H1 (cell line): ENCODE data around the gene GTF2A2. TPM values are rescaled to one million over a fixed set of nuclear protein-coding genes. Genes with fewer than 3 reads are reported as not detected.
A peak's percentile ranks its signal among the peaks of the same experiment; 100 is the strongest.

ENCODE experiments used
- CTCF ChIA-PET: fragments of 300-600 bp; sonication (Branson Sonifier 250); formaldehyde crosslinking; loops from one replicate; lab custom pipeline; 2021; ENCODE audit not compliant: partially characterized antibody; lab: Charles Lee
- POLR2A ChIA-PET: fragments of 300-600 bp; sonication (Branson Sonifier 250); formaldehyde crosslinking; loops from one replicate; lab custom pipeline; 2021; ENCODE audit warnings: inconsistent platforms; ENCODE audit not compliant: partially characterized antibody; lab: Charles Lee
- DNase-seq, 2 experiments: peaks; one replicate each; pipeline versions ENCODE4 v3.0.0 to v3.0.0-alpha.2; 2010 to 2022; ENCODE audit warnings: low spot score in 2 of 2, low read depth in 1 of 2, mixed read lengths in 1 of 2
- FAIRE-seq: peaks from 2 replicates; lab custom pipeline; 2011; peaks lifted over from hg19 to GRCh38; lab: Jason Lieb, UNC
- H2AFZ ChIP-seq: 2 replicates; pipeline ENCODE4 v1.8.1; 2012; ENCODE audit warnings: low read length, inconsistent platforms
- H2AK5ac ChIP-seq: 2 replicates; pipeline ENCODE4 v1.6.1; 2013; ENCODE audit warnings: low read depth, low read length
- H2BK120ac ChIP-seq: replicated peaks from 2 replicates; pipeline ENCODE3; 2013; ENCODE audit warnings: low read depth, low read length, inconsistent platforms
- H2BK12ac ChIP-seq: 2 replicates; pipeline ENCODE4 v1.6.1; 2013; ENCODE audit warnings: low read depth, low read length
- H2BK15ac ChIP-seq: 2 replicates; pipeline ENCODE4 v1.6.1; 2013; ENCODE audit warnings: low read length
- H2BK20ac ChIP-seq: 2 replicates; pipeline ENCODE4 v1.6.1; 2013; ENCODE audit warnings: low read length
- H2BK5ac ChIP-seq: 2 replicates; pipeline ENCODE4 v1.6.1; 2013; ENCODE audit warnings: low read depth, low read length
- H3K14ac ChIP-seq: 2 replicates; pipeline ENCODE4 v1.6.1; 2013; ENCODE audit warnings: inconsistent platforms; ENCODE audit not compliant: insufficient read length
- H3K18ac ChIP-seq: 2 replicates; pipeline ENCODE4 v1.6.1; 2013; ENCODE audit warnings: low read length; ENCODE audit errors: extremely low read depth
- H3K23ac ChIP-seq: 2 replicates; pipeline ENCODE4 v1.6.1; 2013; ENCODE audit warnings: inconsistent platforms; ENCODE audit not compliant: insufficient read length
- H3K23me2 ChIP-seq: 2 replicates; pipeline ENCODE4 v1.6.1; 2013; ENCODE audit warnings: low read depth, low read length
- H3K27ac ChIP-seq: 2 replicates; pipeline ENCODE4 v1.6.1; 2011; ENCODE audit warnings: low read depth, low read length, inconsistent platforms
- H3K27me3 ChIP-seq, 4 experiments: replicated peaks in 1 of 4; 1 replicate in 1 of 4; 2 replicates in 3 of 4; pipeline versions ENCODE4 v1.6.1 to v1.8.1; 2011 to 2013; ENCODE audit warnings: low read length in 3 of 4, mild to moderate bottlenecking in 3 of 4, inconsistent platforms in 2 of 4, mixed read lengths in 2 of 4, moderate library complexity in 1 of 4; ENCODE audit not compliant: control insufficient read depth in 3 of 4, insufficient read depth in 3 of 4; ENCODE audit errors: extremely low read depth in 1 of 4
- H3K36me3 ChIP-seq, 4 experiments: 2 replicates each; pipeline versions ENCODE4 v1.6.1 to v1.8.1; 2011 to 2013; ENCODE audit warnings: mild to moderate bottlenecking in 4 of 4, low read length in 3 of 4, moderate library complexity in 2 of 4, control low read depth in 1 of 4, inconsistent platforms in 1 of 4; ENCODE audit not compliant: insufficient read depth in 4 of 4, control insufficient read depth in 2 of 4
- H3K4ac ChIP-seq: replicated peaks from 2 replicates; pipeline ENCODE3; 2013; ENCODE audit warnings: low read length, low read depth, mixed read lengths, inconsistent platforms; ENCODE audit not compliant: insufficient read length
- H3K4me1 ChIP-seq, 4 experiments: replicated peaks in 1 of 4; 1 replicate in 1 of 4; 2 replicates in 3 of 4; pipeline versions ENCODE4 v1.6.1 to v1.8.1; 2011 to 2013; ENCODE audit warnings: low read length in 3 of 4, inconsistent platforms in 2 of 4, mixed read lengths in 1 of 4; ENCODE audit not compliant: insufficient read depth in 4 of 4, control insufficient read depth in 3 of 4
- H3K4me2 ChIP-seq, 2 experiments: 2 replicates each; pipeline versions ENCODE4 v1.6.1 to v1.8.1; 2011 to 2013; ENCODE audit warnings: low read depth in 2 of 2, low read length in 2 of 2, control low read depth in 1 of 2, inconsistent platforms in 1 of 2, mild to moderate bottlenecking in 1 of 2; ENCODE audit not compliant: insufficient read depth in 1 of 2
- H3K4me3 ChIP-seq, 4 experiments: fragments of 200-600, 300-600 bp in 1 of 4; sonication (generic), shearing (Covaris generic), sonication (Bioruptor Twin) in 1 of 4; 2 replicates each; pipeline versions ENCODE4 v1.5.1 to v1.8.1; 2011 to 2016; ENCODE audit warnings: low read length in 4 of 4, low read depth in 3 of 4, control low read depth in 2 of 4, inconsistent platforms in 2 of 4, mild to moderate bottlenecking in 2 of 4, mixed read lengths in 1 of 4, moderate library complexity in 1 of 4; ENCODE audit not compliant: insufficient read depth in 2 of 4; ENCODE audit errors: extremely low read depth in 1 of 4
- H3K56ac ChIP-seq: replicated peaks from 2 replicates; pipeline ENCODE3; 2013; ENCODE audit warnings: low read depth, mild to moderate bottlenecking, mixed read lengths, low read length, inconsistent platforms; ENCODE audit not compliant: insufficient read length
- H3K79me1 ChIP-seq: 2 replicates; pipeline ENCODE4 v1.6.1; 2013; ENCODE audit warnings: low read depth, low read length, control low read depth
- H3K79me2 ChIP-seq, 2 experiments: 2 replicates each; pipeline versions ENCODE4 v1.6.1 to v1.8.1; 2012 to 2013; ENCODE audit warnings: low read length in 2 of 2, mild to moderate bottlenecking in 2 of 2, inconsistent platforms in 1 of 2; ENCODE audit not compliant: insufficient read depth in 2 of 2, control insufficient read depth in 1 of 2
- H3K9ac ChIP-seq, 4 experiments: replicated peaks in 1 of 4; 1 replicate in 1 of 4; 2 replicates in 3 of 4; pipeline versions ENCODE4 v1.6.1 to v1.8.1; 2011 to 2013; ENCODE audit warnings: low read depth in 3 of 4, low read length in 3 of 4, control low read depth in 2 of 4, mild to moderate bottlenecking in 2 of 4, moderate library complexity in 2 of 4, inconsistent platforms in 1 of 4; ENCODE audit errors: extremely low read depth in 1 of 4
- H3K9me3 ChIP-seq, 2 experiments: 2 replicates each; pipeline versions ENCODE4 v1.6.1 to v1.8.1; 2012 to 2013; ENCODE audit warnings: mild to moderate bottlenecking in 2 of 2, moderate library complexity in 2 of 2, control low read depth in 1 of 2, inconsistent platforms in 1 of 2, low read depth in 1 of 2, low read length in 1 of 2, mixed read lengths in 1 of 2; ENCODE audit not compliant: insufficient read depth in 2 of 2
- H4K20me1 ChIP-seq, 2 experiments: replicated peaks in 1 of 2; 2 replicates each; pipeline versions ENCODE3 to v1.8.1; 2011 to 2013; ENCODE audit warnings: inconsistent platforms in 2 of 2, low read length in 2 of 2, mild to moderate bottlenecking in 1 of 2; ENCODE audit not compliant: insufficient read depth in 2 of 2, control insufficient read depth in 1 of 2
- H4K5ac ChIP-seq: 2 replicates; pipeline ENCODE4 v1.6.1; 2013; ENCODE audit warnings: low read length, low read depth, mixed read lengths, inconsistent platforms; ENCODE audit not compliant: insufficient read length
- H4K8ac ChIP-seq: 2 replicates; pipeline ENCODE4 v1.8.0; 2013; ENCODE audit warnings: mild to moderate bottlenecking, moderate library complexity, low read length, inconsistent platforms; ENCODE audit not compliant: insufficient read depth; ENCODE audit errors: extremely low read depth
- H4K91ac ChIP-seq: replicated peaks from 2 replicates; pipeline ENCODE3; 2013; ENCODE audit warnings: low read length, mixed read lengths, inconsistent platforms; ENCODE audit not compliant: insufficient read length
- POU5F1 ChIP-seq: IDR thresholded peaks from 2 replicates; pipeline ENCODE4 v1.6.1; 2011; ENCODE audit warnings: low read depth, mild to moderate bottlenecking, low read length, moderate library complexity
- RAD21 ChIP-seq, 2 experiments: IDR thresholded peaks in 1 of 2; conservative IDR thresholded peaks in 1 of 2; 2 replicates each; pipeline ENCODE4 v1.6.1; 2011; ENCODE audit warnings: low read depth in 2 of 2, low read length in 2 of 2, improper control_type of control experiment in 1 of 2, inconsistent platforms in 1 of 2, mild to moderate bottlenecking in 1 of 2, moderate library complexity in 1 of 2
- RNF2 ChIP-seq: fragments of 200-900, 300-1000 bp; sonication (generic); IDR thresholded peaks from 2 replicates; pipeline ENCODE4 v1.7.1; 2016; ENCODE audit warnings: borderline replicate concordance, low read depth, mild to moderate bottlenecking, antibody characterized with exemption, low read length; ENCODE audit not compliant: poor library complexity, severe bottlenecking; ENCODE audit errors: missing control alignments
- SIN3A ChIP-seq, 2 experiments: IDR thresholded peaks in 1 of 2; conservative IDR thresholded peaks in 1 of 2; 2 replicates each; pipeline ENCODE4 v1.6.1; 2011 to 2012; ENCODE audit warnings: low read length in 2 of 2, improper control_type of control experiment in 1 of 2, low read depth in 1 of 2, mild to moderate bottlenecking in 1 of 2
- TEAD4 ChIP-seq: IDR thresholded peaks from 2 replicates; pipeline ENCODE4 v1.6.1; 2012; ENCODE audit warnings: low read depth, low read length, inconsistent platforms, mixed read lengths
- USF2 ChIP-seq: IDR thresholded peaks from 2 replicates; pipeline ENCODE4 v1.6.1; 2011; ENCODE audit warnings: low read length, improper control_type of control experiment
- WGBS, 2 experiments: shearing (Covaris generic) in 1 of 2; methylation state at CpG; one replicate each; pipeline versions ENCODE4 v1.1.6 to v1.1.7; 2013 to 2015; ENCODE audit warnings: low lambda C conversion rate in 2 of 2, mixed read lengths in 2 of 2, inconsistent platforms in 1 of 2, low coverage in 1 of 2, missing lambda C conversion rate in 1 of 2; ENCODE audit not compliant: insufficient replicate concordance in 2 of 2, insufficient coverage in 1 of 2, insufficient read length in 1 of 2; ENCODE audit errors: extremely low coverage in 1 of 2, missing lambda C conversion rate in 1 of 2; 5-methylcytosine and 5-hydroxymethylcytosine counted together
- polyA plus RNA-seq, 7 experiments: library from polyadenylated mRNA; depleted of rRNA in 3 of 7; stranded (reverse) in 5 of 7; unstranded in 2 of 7; fragments of >200 nt in 5 of 7; fragments of 200-250 nt in 2 of 7; gene quantifications; 1 replicate in 5 of 7; 2 replicates in 1 of 7; 4 replicates in 1 of 7; pipeline versions ENCODE4 v1.2.1 to v1.2.3, GENCODE V29; 2011 to 2013; ENCODE audit warnings: missing spikeins in 2 of 7, mixed read lengths in 2 of 7
- total RNA-seq: library from RNA; stranded (reverse); fragmentation: NEBNext Ultra II Directional; extraction: Animal tissue kit (Norgen Biotek cat#: 25700); gene quantifications from 2 replicates; pipeline ENCODE4 v1.2.1, GENCODE V29; 2021

The GTF2A2 gene
- total and polyA plus RNA-seq, 2 of the 8 experiments (the other 6 are each of a cell fraction or from before 2014, with no cell fraction given), result 52.2 to 161 TPM

- Histone ChIP-seq H3K36me3 (no peaks in the 10 kb centered on the region), H3K9me3 (no peaks in the 10 kb centered on the region), H4K91ac (no peak overlapping the region), H3K9ac (no peak overlapping the region), H4K8ac (no peak overlapping the region), H3K4me2 (no peak overlapping the region), H2BK120ac (no peak overlapping the region), H3K4me3 (no peak overlapping the region), H2BK12ac (no peak overlapping the region), H3K4ac (no peak overlapping the region), H4K5ac (no peak overlapping the region), H2AK5ac (no peak overlapping the region), H3K79me2 (no peaks in the 10 kb centered on the region), H3K23me2 (no peaks in the 10 kb centered on the region), H3K23ac (no peak overlapping the region), H3K14ac (no peak overlapping the region), H2AFZ (no peak overlapping the region), H3K27ac (no peak overlapping the region), H3K4me1 (no peaks in the 10 kb centered on the region), H3K56ac (no peak overlapping the region), H2BK5ac (no peak overlapping the region), H3K79me1 (no peaks in the 10 kb centered on the region), H3K27me3 (no peaks in the 10 kb centered on the region), H3K18ac (no peak overlapping the region), H4K20me1 (no peaks in the 10 kb centered on the region), H2BK20ac (no peak overlapping the region), H2BK15ac (no peak overlapping the region)
- no peak for DNase-seq
- CTCF ChIA-PET, result interaction anchor here (0.5 to 6.6 kb wide), 6 partner anchors 16 to 87 kb away, joined by 3 to 39 read pairs (median 4); no protein-coding TSS in a partner anchor
- 91% methylated on average over 3 of the region's 3 CpGs; no CpG with 5 or more reads in 1 of the 2 experiments for WGBS, 2 experiments
- FAIRE-seq, result no peak
- POLR2A ChIA-PET, result no interaction called here
- TF ChIP-seq TEAD4 (no peak), SIN3A (conservative IDR thresholded peaks at IDR 0.05 in 1 of 2, IDR thresholded peaks at IDR 0.05 in 1 of 2; ENCODE audit: low read depth in 1 of 2, low read length in 2 of 2) (no peak), POU5F1 (no peak), RNF2 (no peak), USF2 (no peak), RAD21 (IDR thresholded peaks at IDR 0.05 in 1 of 2, conservative IDR thresholded peaks at IDR 0.05 in 1 of 2; ENCODE audit: low read depth in 2 of 2, low read length in 2 of 2) (peak; percentile 16 to 27; a peak in 1 of 4 replicates)
Observed at GRCh38 chr15:59616379-59616778, 40.9 kb downstream of the GTF2A2 start.
